Renal cortex interstitium (tissue), 11 donors: ENCODE data around the gene ABO. TPM values are rescaled to one million over a fixed set of nuclear protein-coding genes. Genes with fewer than 3 reads are reported as not detected.
A peak's percentile ranks its signal among the peaks of the same experiment; 100 is the strongest.
"Not testable (repeated sequence)": the region's sequence is repeated elsewhere in the genome, so short reads cannot be mapped to it uniquely, and the experiment has no call there.

ENCODE experiments used
- DNase-seq, 11 donors: peaks; one replicate each; pipeline ENCODE4 v3.0.0-alpha.2; 2013; ENCODE audit warnings: low read depth in 9 of 11, low spot score in 4 of 11; ENCODE audit errors: extremely low read depth in 1 of 11
- polyA plus RNA-seq, 3 donors: library from polyadenylated mRNA; unstranded; fragments of 120-200 nt; gene quantifications; one replicate each; pipeline ENCODE4 v1.2.1, GENCODE V29; 2013; ENCODE audit not compliant: insufficient read length in 3 of 3

The ABO gene
- polyA plus RNA-seq, 3 donors = 10.3 to 27.8 (median 17.7) TPM

GRCh38 chr9:133252301-133253020 is 22.5 kb downstream of the ABO start:
- DNase-seq = no peak

- no peak for DNase-seq
These were observed 23.2 kb downstream of the ABO start for GRCh38 chr9:133251773-133252172.

GRCh38 chr9:133251221-133251620 is 23.8 kb downstream of the ABO start:
- not testable (repeated sequence) for DNase-seq

- peak in 1 of 11 donors; percentile 54 for DNase-seq
These were observed 24.2 kb downstream of the ABO start for GRCh38 chr9:133250741-133251170.

GRCh38 chr9:133249337-133249736 is 25.7 kb downstream of the ABO start:
- no peak for DNase-seq

- DNase-seq = no peak
These were observed 26.2 kb downstream of the ABO start for GRCh38 chr9:133248726-133249295.

- no peak for DNase-seq
These were observed 27.4 kb downstream of the ABO start for GRCh38 chr9:133247632-133248031.

GRCh38 chr9:133246991-133247390 is 28.0 kb downstream of the ABO start:
- DNase-seq = no peak

- DNase-seq = no peak
These were observed 28.4 kb downstream of the ABO start for GRCh38 chr9:133246562-133246961.

- DNase-seq = no peak
These were observed 32.0 kb downstream of the ABO start for GRCh38 chr9:133242991-133243390.

- DNase-seq = no peak
These were observed 32.8 kb downstream of the ABO start for GRCh38 chr9:133242241-133242640.

- no peak for DNase-seq
These were observed 35.4 kb downstream of the ABO start for GRCh38 chr9:133239533-133240090.

- peak in 3 of 11 donors; percentile 43 to 61 (median 55) for DNase-seq
These were observed 36.0 kb downstream of the ABO start for GRCh38 chr9:133238851-133239532.

GRCh38 chr9:133238272-133238850 is 36.6 kb downstream of the ABO start:
- DNase-seq = peak in 5 of 11 donors; percentile 44 to 55 (median 48)

GRCh38 chr9:133237035-133237731 is 37.8 kb downstream of the ABO start:
- DNase-seq = peak in 4 of 11 donors; percentile 51 to 61 (median 57)

GRCh38 chr9:133236291-133237034 is 38.5 kb downstream of the ABO start:
- DNase-seq = not testable (repeated sequence)

- no peak for DNase-seq
These were observed 39.3 kb downstream of the ABO start for GRCh38 chr9:133235549-133236222.
